Large intestine (tissue), 12 donors: ENCODE data around the gene RASIP1. TPM values are rescaled to one million over a fixed set of nuclear protein-coding genes. Genes with fewer than 3 reads are reported as not detected.
"Not testable (repeated sequence)": the region's sequence is repeated elsewhere in the genome, so short reads cannot be mapped to it uniquely, and the experiment has no call there.

ENCODE experiments used
- DNase-seq, 2 donors: peaks; one replicate each; pipeline versions ENCODE4 v3.0.0 to v3.0.0-alpha.2; 2013
- H3K27ac ChIP-seq: one replicate; pipeline ENCODE4 v1.5.1; 2013; ENCODE audit warnings: low read length
- H3K27me3 ChIP-seq: 2 replicates; pipeline ENCODE4 v1.6.1; 2013; ENCODE audit warnings: low read length; ENCODE audit not compliant: control insufficient read depth, insufficient read depth
- H3K36me3 ChIP-seq: 2 replicates; pipeline ENCODE4 v1.6.1; 2013; ENCODE audit warnings: low read length; ENCODE audit not compliant: control insufficient read depth, insufficient read depth
- H3K4me1 ChIP-seq: one replicate; pipeline ENCODE4 v1.6.1; 2013; ENCODE audit warnings: low read length; ENCODE audit not compliant: control insufficient read depth, insufficient read depth
- H3K4me3 ChIP-seq: one replicate; pipeline ENCODE4 v1.5.1; 2013; ENCODE audit warnings: low read length
- H3K9me3 ChIP-seq: one replicate; pipeline ENCODE4 v1.6.1; 2013; ENCODE audit warnings: mild to moderate bottlenecking, low read depth, low read length, moderate library complexity; ENCODE audit not compliant: control insufficient read depth
- WGBS: methylation state at CpG from one replicate; pipeline ENCODE4 v1.1.5; 2013; ENCODE audit warnings: low lambda C conversion rate; ENCODE audit not compliant: insufficient coverage; 5-methylcytosine and 5-hydroxymethylcytosine counted together
- long read RNA-seq, 11 donors: transcript quantifications; one replicate each; lab custom pipeline, GENCODE V29; 2026
- polyA plus RNA-seq: library from polyadenylated mRNA; unstranded; fragments of 120-200 nt; gene quantifications from one replicate; pipeline ENCODE4 v1.2.1, GENCODE V29; 2013

RASIP1 gene
- 6.9 TPM for polyA plus RNA-seq
- long read RNA-seq, donor 1, partial matches to known transcripts: 0 of 1 reads
- long read RNA-seq, donor 1, other reads (novel, unspliced or antisense): 0 of 1 reads
- long read RNA-seq, donor 2, partial matches to known transcripts: 0 of 2 reads
- long read RNA-seq, donor 2, other reads (novel, unspliced or antisense): 0 of 2 reads
- long read RNA-seq, donor 3, partial matches to known transcripts: 0 of 3 reads
- long read RNA-seq, donor 3, other reads (novel, unspliced or antisense): 0 of 3 reads
- long read RNA-seq, donor 4: 0 reads
- long read RNA-seq, donor 5: 0 reads
- long read RNA-seq, donor 6, partial matches to known transcripts: 0 of 2 reads
- long read RNA-seq, donor 6, other reads (novel, unspliced or antisense): 0 of 2 reads
- long read RNA-seq, donor 7, partial matches to known transcripts: 0 of 1 reads
- long read RNA-seq, donor 7, other reads (novel, unspliced or antisense): 0 of 1 reads
- long read RNA-seq, donor 8, partial matches to known transcripts: 0 of 1 reads
- long read RNA-seq, donor 8, other reads (novel, unspliced or antisense): 0 of 1 reads
- long read RNA-seq, donor 9: 0 reads
- long read RNA-seq, donor 10: 0 reads
- long read RNA-seq, donor 11, partial matches to known transcripts: 0 of 1 reads
- long read RNA-seq, donor 11, other reads (novel, unspliced or antisense): 0 of 1 reads

DNA sequence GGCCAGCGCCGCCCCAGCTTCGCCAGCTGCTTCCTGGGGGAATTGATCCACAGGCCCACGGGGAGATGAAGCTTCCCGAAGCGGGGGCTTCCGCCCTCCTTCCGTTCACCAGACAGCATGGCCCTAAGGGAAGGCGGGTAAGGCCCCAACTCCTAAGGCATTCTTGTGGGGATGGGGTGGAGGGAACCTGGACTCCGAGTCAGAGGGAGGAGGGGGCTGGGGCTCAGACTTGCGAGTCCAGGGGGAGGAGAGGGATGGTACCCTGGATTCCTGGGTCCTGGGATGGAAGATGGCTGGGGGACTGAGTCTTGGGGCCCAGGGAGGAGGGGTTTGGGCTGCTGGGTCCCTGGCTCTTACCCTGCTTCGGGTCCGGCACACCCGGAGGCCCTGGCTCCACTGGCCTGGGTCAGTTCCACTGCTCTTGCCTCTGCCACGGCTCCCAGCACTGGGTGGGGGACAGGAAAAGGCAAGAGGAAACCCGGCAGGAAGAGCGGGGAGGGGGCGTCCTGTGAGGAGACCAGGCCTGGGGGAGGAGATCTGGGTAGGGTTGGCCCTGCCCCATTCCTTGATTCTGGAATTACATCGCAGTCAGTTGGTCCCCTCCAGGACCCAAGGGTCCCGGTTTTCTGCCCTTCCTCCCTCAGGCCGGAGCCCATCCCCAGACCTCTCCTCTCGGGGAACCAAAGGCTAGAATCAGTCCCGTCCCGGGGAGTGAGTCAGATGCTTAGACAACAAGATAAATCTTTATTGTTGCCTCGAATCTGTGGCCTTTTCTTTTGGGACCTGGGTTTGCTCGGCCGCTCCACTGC is at the start of gene RASIP1:
TSS of gene RASIP1 (minus strand) at position 447 of the 809 bp plus-strand sequence. CDS start at position 119, 328 bp downstream.
- peaks cover 18% of the 10 kb centered on the region for H3K27me3 ChIP-seq
- H3K27ac ChIP-seq: no peak within 1 kb of the TSS
- H3K36me3 ChIP-seq: no peaks in the 10 kb centered on the region
- peak within 1 kb of the TSS; percentile 3 for H3K4me3 ChIP-seq
- H3K4me1 ChIP-seq: peaks cover 29% of the 10 kb centered on the region
- H3K9me3 ChIP-seq: peaks cover 3% of the 10 kb centered on the region
- no CpG with 5 or more reads among the region's 27 CpGs for WGBS
- no peak for DNase-seq

DNA sequence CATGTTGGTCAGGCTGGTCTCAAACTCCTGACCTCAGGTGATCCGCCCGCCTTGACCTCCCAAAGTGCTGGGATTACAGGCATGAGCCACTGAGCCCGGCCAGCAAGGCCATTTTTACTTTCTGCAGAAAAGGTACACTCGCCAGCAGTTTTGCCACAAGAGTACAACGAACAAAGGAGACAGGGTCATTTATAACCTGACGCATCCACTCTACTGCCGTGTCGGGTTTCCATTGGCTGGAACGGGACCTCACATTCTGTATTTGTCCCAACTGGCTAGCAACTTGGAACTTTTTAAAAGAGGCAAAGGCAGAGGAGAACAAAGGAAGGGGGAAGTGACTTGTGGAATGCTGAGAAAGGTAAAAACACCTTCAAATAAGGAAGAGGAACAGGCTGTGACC is 46.9 kb upstream of the RASIP1 start:
- not testable (repeated sequence) for H3K27ac ChIP-seq, DNase-seq, H3K4me1 ChIP-seq, H3K9me3 ChIP-seq, H3K27me3 ChIP-seq, H3K4me3 ChIP-seq, H3K36me3 ChIP-seq
- no CpG with 5 or more reads among the region's 9 CpGs for WGBS

- not testable (repeated sequence) for H3K9me3 ChIP-seq, H3K27me3 ChIP-seq, H3K4me3 ChIP-seq, H3K36me3 ChIP-seq, H3K27ac ChIP-seq, H3K4me1 ChIP-seq, DNase-seq
- WGBS: no CpG with 5 or more reads among the region's 7 CpGs
Measured at GRCh38 chr19:48786422-48786821, 46.0 kb upstream of the RASIP1 start.

- Histone ChIP-seq H3K9me3 (no peaks in the 10 kb centered on the region), H3K4me1 (peaks cover 13% of the 10 kb centered on the region), H3K27me3 (no peaks in the 10 kb centered on the region), H3K4me3 (no peak overlapping the region), H3K36me3 (no peaks in the 10 kb centered on the region), H3K27ac (no peak overlapping the region)
- no CpG with 5 or more reads among the region's 5 CpGs for WGBS
- no peak for DNase-seq
Measured at GRCh38 chr19:48784527-48784926, 44.1 kb upstream of the RASIP1 start.

GRCh38 chr19:48780631-48781391 is 40.4 kb upstream of the RASIP1 start:
- Histone ChIP-seq H3K4me1 (peaks cover 16% of the 10 kb centered on the region), H3K36me3 (no peaks in the 10 kb centered on the region), H3K9me3 (no peaks in the 10 kb centered on the region), H3K4me3 (no peak overlapping the region), H3K27ac (peak overlapping the region; percentile 26), H3K27me3 (no peaks in the 10 kb centered on the region)
- WGBS: 70% methylated on average over 2 of the region's 14 CpGs
- peak; percentile 29 to 60 for DNase-seq

GRCh38 chr19:48779636-48780035 is 39.2 kb upstream of the RASIP1 start:
- H3K27ac ChIP-seq: no peak overlapping the region
- H3K4me3 ChIP-seq: no peak overlapping the region
- no peak for DNase-seq
- no CpG with 5 or more reads among the region's 1 CpG for WGBS
- H3K4me1 ChIP-seq: peaks cover 16% of the 10 kb centered on the region
- no peaks in the 10 kb centered on the region for H3K27me3 ChIP-seq
- no peaks in the 10 kb centered on the region for H3K36me3 ChIP-seq
- no peaks in the 10 kb centered on the region for H3K9me3 ChIP-seq

DNA sequence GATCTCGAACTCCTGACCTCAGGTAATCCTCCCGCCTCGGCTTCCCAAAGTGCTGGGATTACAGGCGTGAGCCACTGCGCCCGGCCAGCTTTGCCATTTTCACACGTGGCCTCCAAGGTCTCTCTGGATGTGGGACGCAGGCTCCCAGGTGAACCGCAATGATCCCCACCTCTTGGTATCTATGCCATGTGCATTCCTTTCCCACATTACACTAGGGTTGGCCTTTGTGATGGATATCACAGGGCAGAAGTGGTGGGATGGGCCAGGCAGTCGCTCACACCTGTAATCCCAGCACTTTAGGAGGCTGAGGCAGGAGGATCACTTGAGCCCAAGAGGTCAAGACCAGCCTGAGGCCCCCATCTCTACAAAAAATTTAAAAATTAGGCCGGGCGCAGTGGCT is 37.3 kb upstream of the RASIP1 start:
- Histone ChIP-seq H3K27me3 (no peaks in the 10 kb centered on the region), H3K4me1 (peaks cover 16% of the 10 kb centered on the region), H3K27ac (no peak overlapping the region), H3K36me3 (no peaks in the 10 kb centered on the region), H3K9me3 (no peaks in the 10 kb centered on the region), H3K4me3 (no peak overlapping the region)
- no CpG with 5 or more reads among the region's 12 CpGs for WGBS
- no peak for DNase-seq

DNA sequence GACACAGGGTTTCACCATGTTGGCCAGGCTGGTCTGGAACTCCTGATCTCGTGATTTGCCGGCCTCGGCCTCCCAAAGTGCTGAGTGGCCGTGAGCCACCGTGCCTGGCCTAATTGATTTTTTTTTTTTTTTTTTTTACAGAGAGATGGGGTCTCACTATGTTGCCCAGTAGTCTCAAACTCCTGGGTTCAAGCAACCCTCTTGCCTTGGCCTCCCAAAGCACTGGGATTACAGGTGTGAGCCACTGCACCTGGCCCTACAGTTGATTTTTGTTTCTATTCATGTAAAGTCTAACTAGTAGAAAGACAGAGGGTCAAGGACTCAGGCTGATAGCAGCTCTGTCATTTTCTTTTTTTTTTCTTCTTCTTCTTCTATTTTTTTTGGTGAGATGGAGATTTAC is 36.7 kb upstream of the RASIP1 start:
- DNase-seq: no peak
- H3K9me3 ChIP-seq: no peaks in the 10 kb centered on the region
- no peak overlapping the region for H3K4me3 ChIP-seq
- H3K4me1 ChIP-seq: peaks cover 16% of the 10 kb centered on the region
- H3K27me3 ChIP-seq: no peaks in the 10 kb centered on the region
- H3K36me3 ChIP-seq: no peaks in the 10 kb centered on the region
- no CpG with 5 or more reads among the region's 5 CpGs for WGBS
- H3K27ac ChIP-seq: no peak overlapping the region

- Histone ChIP-seq H3K27ac (no peak overlapping the region), H3K4me1 (peaks cover 3% of the 10 kb centered on the region), H3K36me3 (no peaks in the 10 kb centered on the region), H3K4me3 (no peak overlapping the region), H3K9me3 (no peaks in the 10 kb centered on the region), H3K27me3 (no peaks in the 10 kb centered on the region)
- no peak for DNase-seq
- no CpG with 5 or more reads among the region's 13 CpGs for WGBS
Measured at GRCh38 chr19:48772503-48772953, 32.1 kb upstream of the RASIP1 start.
